Activated T-cell treated with anti-CD3 and anti-CD28 coated beads, Interleukin-2, amount 50 U/mL, for 4 hours (primary cell): ENCODE data around the gene CPEB1. TPM values are rescaled to one million over a fixed set of nuclear protein-coding genes. Genes with fewer than 3 reads are reported as not detected.
"Not testable (repeated sequence)": the region's sequence is repeated elsewhere in the genome, so short reads cannot be mapped to it uniquely, and the experiment has no call there.

ENCODE experiments used
- ATAC-seq, 2 donors: fragments of 200-7000 bp; cut with Tn5 transposase; one replicate each; pipeline ENCODE4 v1.10.0; 2021
- DNase-seq: peaks from one replicate; pipeline ENCODE4 v3.0.0-alpha.2; 2020
- H3K27me3 Mint-ChIP-seq: one replicate; pipeline ENCODE4 v1.8.0; 2021; ENCODE audit warnings: low read depth, mixed read lengths
- H3K36me3 Mint-ChIP-seq: one replicate; pipeline ENCODE4 v1.8.0; 2022; ENCODE audit warnings: mixed read lengths; ENCODE audit not compliant: insufficient read depth
- H3K4me1 Mint-ChIP-seq: one replicate; pipeline ENCODE4 v1.8.0; 2021; ENCODE audit warnings: low read depth, mixed read lengths
- H3K4me3 Mint-ChIP-seq: one replicate; pipeline ENCODE4 v1.8.0; 2021; ENCODE audit warnings: mild to moderate bottlenecking, moderate library complexity, mixed read lengths
- H3K9me3 Mint-ChIP-seq: one replicate; pipeline ENCODE4 v1.8.0; 2021; ENCODE audit warnings: mixed read lengths
- total RNA-seq, 3 donors: library from RNA; stranded (reverse); gene quantifications; one replicate each; pipeline ENCODE4 v1.2.1, GENCODE V29; 2021

Gene CPEB1
- total RNA-seq, 3 donors from 2014 or later = 0.52 to 1.7 (median 1.2) TPM

GRCh38 chr15:82660378-82660777 lies 13.2 kb upstream of the CPEB1 start:
- DNase-seq = no peak
- H3K27me3 Mint-ChIP-seq = peaks cover 26% of the 10 kb centered on the region
- ATAC-seq = no peak
- H3K4me3 Mint-ChIP-seq = no peak overlapping the region
- no peaks in the 10 kb centered on the region for H3K36me3 Mint-ChIP-seq
- H3K9me3 Mint-ChIP-seq = no peaks in the 10 kb centered on the region
- no peaks in the 10 kb centered on the region for H3K4me1 Mint-ChIP-seq

GRCh38 chr15:82656641-82657266 lies 9.6 kb upstream of the CPEB1 start:
- Mint-ChIP-seq H3K4me3 (no peak overlapping the region), H3K27me3 (peaks cover 11% of the 10 kb centered on the region), H3K4me1 (no peaks in the 10 kb centered on the region), H3K9me3 (no peaks in the 10 kb centered on the region), H3K36me3 (no peaks in the 10 kb centered on the region)
- ATAC-seq (no peak), DNase-seq (no peak)

GRCh38 chr15:82655606-82656005 lies 8.4 kb upstream of the CPEB1 start:
- Mint-ChIP-seq H3K27me3 (peaks cover 10% of the 10 kb centered on the region), H3K4me1 (no peaks in the 10 kb centered on the region), H3K36me3 (no peaks in the 10 kb centered on the region), H3K9me3 (no peaks in the 10 kb centered on the region), H3K4me3 (no peak overlapping the region)
- ATAC-seq (no peak), DNase-seq (no peak)

GRCh38 chr15:82653483-82654168 lies 6.5 kb upstream of the CPEB1 start:
- no peak for ATAC-seq
- Mint-ChIP-seq H3K4me3 (no peak overlapping the region), H3K36me3 (no peaks in the 10 kb centered on the region), H3K27me3 (peaks cover 14% of the 10 kb centered on the region), H3K9me3 (no peaks in the 10 kb centered on the region), H3K4me1 (peaks cover 1% of the 10 kb centered on the region)
- no peak for DNase-seq

GRCh38 chr15:82651708-82652107 lies 4.5 kb upstream of the CPEB1 start:
- peaks cover 17% of the 10 kb centered on the region for H3K27me3 Mint-ChIP-seq
- peaks cover 1% of the 10 kb centered on the region for H3K4me1 Mint-ChIP-seq
- DNase-seq (no peak), ATAC-seq (no peak)
- H3K9me3 Mint-ChIP-seq = no peaks in the 10 kb centered on the region
- no peaks in the 10 kb centered on the region for H3K36me3 Mint-ChIP-seq
- H3K4me3 Mint-ChIP-seq = no peak overlapping the region

GRCh38 chr15:82650046-82650670 lies 3.0 kb upstream of the CPEB1 start:
- ATAC-seq = no peak
- no peaks in the 10 kb centered on the region for H3K9me3 Mint-ChIP-seq
- DNase-seq = no peak
- no peak overlapping the region for H3K4me3 Mint-ChIP-seq
- H3K36me3 Mint-ChIP-seq = no peaks in the 10 kb centered on the region
- H3K27me3 Mint-ChIP-seq = peaks cover 29% of the 10 kb centered on the region
- peaks cover 6% of the 10 kb centered on the region for H3K4me1 Mint-ChIP-seq

GRCh38 chr15:82649226-82649999 lies 2.2 kb upstream of the CPEB1 start:
- ATAC-seq = no peak
- Mint-ChIP-seq H3K4me1 (peaks cover 6% of the 10 kb centered on the region), H3K9me3 (no peaks in the 10 kb centered on the region), H3K4me3 (peak overlapping the region; percentile 56), H3K36me3 (no peaks in the 10 kb centered on the region), H3K27me3 (peaks cover 36% of the 10 kb centered on the region)
- no peak for DNase-seq

- Mint-ChIP-seq H3K4me3 (peak overlapping the region; percentile 56), H3K27me3 (peaks cover 42% of the 10 kb centered on the region), H3K36me3 (no peaks in the 10 kb centered on the region), H3K9me3 (no peaks in the 10 kb centered on the region), H3K4me1 (peaks cover 6% of the 10 kb centered on the region)
- no peak for DNase-seq
- ATAC-seq = no peak
Observed at GRCh38 chr15:82648257-82649103, 1.3 kb upstream of the CPEB1 start.

- peak; percentile 74 to 78 for ATAC-seq
- Mint-ChIP-seq H3K4me3 (peak overlapping the region; percentile 56), H3K27me3 (peaks cover 48% of the 10 kb centered on the region)
Observed at GRCh38 chr15:82647835-82648256, 683 bp upstream of the CPEB1 start.

GRCh38 chr15:82646250-82647044 lies 716 bp downstream of the CPEB1 start:
- ATAC-seq = peak in 1 of 2 donors; percentile 29

More at GRCh38 chr15:82647835-82648256, 683 bp upstream of the CPEB1 start:
- H3K4me1 Mint-ChIP-seq = peaks cover 6% of the 10 kb centered on the region
- peak; percentile 53 for DNase-seq
- H3K9me3 Mint-ChIP-seq = no peaks in the 10 kb centered on the region
- no peaks in the 10 kb centered on the region for H3K36me3 Mint-ChIP-seq

GRCh38 chr15:82644967-82645852 lies 2.0 kb downstream of the CPEB1 start:
- H3K4me3 Mint-ChIP-seq, H3K9me3 Mint-ChIP-seq, ATAC-seq, H3K36me3 Mint-ChIP-seq, H3K4me1 Mint-ChIP-seq, DNase-seq: not testable (repeated sequence)
- peaks cover 69% of the 10 kb centered on the region for H3K27me3 Mint-ChIP-seq

More at GRCh38 chr15:82646250-82647044, 716 bp downstream of the CPEB1 start:
- peaks cover 57% of the 10 kb centered on the region for H3K27me3 Mint-ChIP-seq
- no peak for DNase-seq
- no peaks in the 10 kb centered on the region for H3K9me3 Mint-ChIP-seq
- H3K4me3 Mint-ChIP-seq = peak overlapping the region; percentile 66
- H3K4me1 Mint-ChIP-seq = peaks cover 6% of the 10 kb centered on the region
- no peaks in the 10 kb centered on the region for H3K36me3 Mint-ChIP-seq

- DNase-seq (no peak), ATAC-seq (no peak)
- no peaks in the 10 kb centered on the region for H3K36me3 Mint-ChIP-seq
- peaks cover 69% of the 10 kb centered on the region for H3K27me3 Mint-ChIP-seq
- no peak overlapping the region for H3K4me3 Mint-ChIP-seq
- no peaks in the 10 kb centered on the region for H3K9me3 Mint-ChIP-seq
- peaks cover 6% of the 10 kb centered on the region for H3K4me1 Mint-ChIP-seq
Observed at GRCh38 chr15:82643992-82644391, 3.2 kb downstream of the CPEB1 start.
